NCI-H2107 treated with DMSO at 0.1 percent for 48 hours (cell line): ENCODE data around the gene SRGAP2B.
"Not testable (repeated sequence)": the region's sequence is repeated elsewhere in the genome, so short reads cannot be mapped to it uniquely, and the experiment has no call there.

Experiments used
- DNase-seq: peaks from one replicate; lab custom pipeline; 2025; ENCODE audit not compliant: unreplicated experiment; lab: John Stamatoyannopoulos, UW

The SRGAP2B gene

GRCh38 chr1:144961604-144962583 lies 133.2 kb downstream of the SRGAP2B start:
- DNase-seq, result not testable (repeated sequence)

- DNase-seq, result not testable (repeated sequence)
Observed at GRCh38 chr1:144960929-144961488, 134.1 kb downstream of the SRGAP2B start.

- not testable (repeated sequence) for DNase-seq
Observed at GRCh38 chr1:144948390-144948789, 146.7 kb downstream of the SRGAP2B start.

- DNase-seq, result not testable (repeated sequence)
Observed at GRCh38 chr1:144947495-144947894, 147.6 kb downstream of the SRGAP2B start.

- DNase-seq, result not testable (repeated sequence)
Observed at GRCh38 chr1:144946525-144947480, 148.3 kb downstream of the SRGAP2B start.

GRCh38 chr1:144941710-144942109 lies 153.4 kb downstream of the SRGAP2B start:
- DNase-seq, result not testable (repeated sequence)

GRCh38 chr1:144940054-144940453 lies 155.1 kb downstream of the SRGAP2B start:
- not testable (repeated sequence) for DNase-seq

GRCh38 chr1:144938627-144939026 lies 156.5 kb downstream of the SRGAP2B start:
- DNase-seq, result not testable (repeated sequence)

GRCh38 chr1:144936186-144936732 lies 158.9 kb downstream of the SRGAP2B start:
- DNase-seq, result not testable (repeated sequence)

GRCh38 chr1:144935310-144935709 lies 159.8 kb downstream of the SRGAP2B start:
- not testable (repeated sequence) for DNase-seq

- DNase-seq, result not testable (repeated sequence)
Observed at GRCh38 chr1:144933014-144933413, 162.1 kb downstream of the SRGAP2B start.

- DNase-seq, result not testable (repeated sequence)
Observed at GRCh38 chr1:144932153-144932552, 163.0 kb downstream of the SRGAP2B start.

GRCh38 chr1:144931553-144931952 lies 163.6 kb downstream of the SRGAP2B start:
- not testable (repeated sequence) for DNase-seq

- DNase-seq, result not testable (repeated sequence)
Observed at GRCh38 chr1:144930085-144930777, 164.9 kb downstream of the SRGAP2B start.

GRCh38 chr1:144927292-144927691 lies 167.8 kb downstream of the SRGAP2B start:
- DNase-seq, result not testable (repeated sequence)

GRCh38 chr1:144923640-144924039 lies 171.5 kb downstream of the SRGAP2B start:
- not testable (repeated sequence) for DNase-seq

- not testable (repeated sequence) for DNase-seq
Observed at GRCh38 chr1:144922785-144923184, 172.3 kb downstream of the SRGAP2B start.

GRCh38 chr1:144919106-144919505 lies 176.0 kb downstream of the SRGAP2B start:
- DNase-seq, result not testable (repeated sequence)

GRCh38 chr1:144918027-144918603 lies 177.0 kb downstream of the SRGAP2B start:
- DNase-seq, result not testable (repeated sequence)
